ENCODE results near the gene SLC16A7.

DNA sequence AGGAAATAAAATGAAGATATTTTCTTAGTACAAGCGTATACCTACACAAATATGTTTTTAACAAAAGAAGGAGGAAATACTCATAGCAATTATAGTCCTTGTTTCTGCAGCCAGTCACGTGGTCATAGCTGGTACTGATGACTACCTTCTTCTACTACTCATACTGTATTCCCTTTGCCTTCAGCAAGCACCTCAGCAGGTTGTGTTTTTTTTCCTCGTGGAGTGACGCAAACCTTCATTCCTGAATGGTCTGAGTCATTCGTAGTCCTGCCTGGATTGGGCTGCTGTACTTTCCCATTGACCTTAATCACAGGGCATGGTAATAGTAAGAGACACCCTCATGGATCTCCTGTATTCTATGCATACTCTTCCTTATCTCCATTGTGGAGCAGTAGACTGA, 25.7 kb upstream of the SLC16A7 start:
- TF ChIP-seq ZNF140 (CRISPR knock-in tag; IDR thresholded peaks at IDR 0.05) (no peak), SMAD3 (CRISPR knock-in tag; conservative IDR thresholded peaks at IDR 0.05) (no peak), TEAD4 (IDR thresholded peaks at IDR 0.05; ENCODE audit: low read length) (no peak), TEAD4 (CRISPR knock-in tag; IDR thresholded peaks at IDR 0.05; ENCODE audit: borderline replicate concordance) (no peak), RNF2 (IDR thresholded peaks at IDR 0.05) (no peak)
